ENCODE results near the gene LRP1B. TPM values are rescaled to one million over a fixed set of nuclear protein-coding genes. Genes with fewer than 3 reads are reported as not detected.

The LRP1B gene
- total RNA-seq, 1 donor from 2014 or later, result 0.89 TPM

DNA sequence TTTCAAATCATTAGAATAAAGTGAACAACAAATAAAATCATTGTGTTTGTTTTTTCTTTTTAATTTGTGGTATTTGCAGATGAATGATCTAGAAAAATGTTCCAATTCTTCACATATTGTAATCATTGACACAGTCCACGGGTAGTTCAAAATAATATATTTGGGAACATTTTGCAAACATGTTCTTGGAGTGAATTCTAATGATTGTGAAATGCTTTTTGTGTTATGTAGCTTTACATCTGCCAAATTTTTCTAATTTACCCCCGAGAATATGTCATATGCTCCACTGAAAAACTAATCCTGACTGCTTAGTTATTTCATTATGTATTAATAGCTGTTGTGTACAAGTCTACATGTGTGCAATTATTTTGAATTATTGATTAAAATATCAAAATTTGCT lies 1882.2 kb downstream of the LRP1B start:
- no peak for DNase-seq (ENCODE audit: low spot score)

DNA sequence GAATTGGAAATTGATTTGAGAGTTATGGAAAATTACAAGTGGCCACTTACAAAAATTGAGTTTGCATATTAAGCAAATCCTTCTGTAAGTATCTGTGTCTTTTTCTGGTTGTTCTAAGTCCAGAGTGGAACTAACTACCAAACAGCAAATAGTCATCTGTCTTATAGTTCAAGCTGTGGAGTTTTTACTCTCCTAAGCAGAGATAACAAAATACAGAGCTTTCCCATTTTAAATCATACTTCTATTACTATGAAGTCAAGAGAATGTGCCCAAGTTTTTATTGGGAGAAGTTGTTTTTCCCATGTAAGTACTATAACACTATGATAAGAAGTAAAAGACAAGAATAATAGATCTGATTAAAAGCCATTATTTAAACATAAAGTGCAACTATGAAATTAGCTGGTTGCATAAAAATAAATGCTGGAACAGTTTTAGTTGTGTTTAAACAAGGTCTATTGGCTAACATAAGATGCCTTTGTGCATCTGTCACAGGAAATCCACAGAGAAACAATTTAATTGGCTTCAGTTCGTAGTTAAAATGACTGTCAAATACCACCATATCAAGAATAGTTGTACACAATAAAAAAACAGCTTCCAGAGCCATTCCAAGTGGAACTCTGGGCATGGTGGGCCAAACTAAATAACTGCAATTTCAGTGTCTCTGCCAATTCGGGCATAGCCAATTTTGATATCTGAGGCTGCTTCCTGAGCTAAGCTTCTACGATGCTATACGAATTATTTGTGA lies 1883.2 kb downstream of the LRP1B start:
- DNase-seq (ENCODE audit: low spot score), result no peak

DNA sequence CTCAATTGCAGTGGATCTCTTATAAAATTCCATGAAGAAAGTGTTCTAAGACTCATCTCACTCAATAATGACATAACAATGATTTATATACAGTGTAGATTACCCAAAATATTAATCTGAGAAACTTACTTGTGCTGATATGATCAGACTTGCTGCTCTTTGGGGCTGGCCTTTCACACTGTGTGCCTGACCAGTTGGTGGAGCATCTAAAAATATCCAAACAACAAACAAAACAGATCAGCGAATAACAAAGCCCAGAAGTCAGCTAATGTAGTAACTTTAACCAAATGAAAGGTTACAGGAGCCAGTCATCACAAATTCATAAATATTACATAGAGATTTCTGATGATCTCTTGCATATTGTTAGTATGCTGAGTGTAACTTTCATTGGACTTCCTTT lies 1883.9 kb downstream of the LRP1B start:
- no peak for DNase-seq (ENCODE audit: low spot score)

DNA sequence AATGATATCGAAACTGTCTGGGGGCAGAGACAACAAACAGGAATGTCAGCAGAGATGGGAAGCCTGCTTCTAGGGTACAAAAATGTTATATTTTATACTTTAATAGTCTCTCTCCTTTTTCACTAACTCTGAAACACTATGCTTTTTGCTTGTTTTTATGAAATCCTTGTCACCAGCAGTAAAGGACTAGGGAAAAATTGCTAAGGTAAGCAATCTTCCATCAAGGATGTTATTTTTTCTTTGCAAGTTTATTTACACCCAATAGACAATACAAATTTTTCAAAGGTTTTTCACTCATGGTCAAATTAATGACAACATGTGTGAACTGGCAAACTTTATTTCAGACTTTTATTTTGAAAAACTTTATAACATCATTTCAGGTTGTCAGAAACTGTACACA lies 1884.8 kb downstream of the LRP1B start:
- no peak for DNase-seq (ENCODE audit: low spot score)

DNA sequence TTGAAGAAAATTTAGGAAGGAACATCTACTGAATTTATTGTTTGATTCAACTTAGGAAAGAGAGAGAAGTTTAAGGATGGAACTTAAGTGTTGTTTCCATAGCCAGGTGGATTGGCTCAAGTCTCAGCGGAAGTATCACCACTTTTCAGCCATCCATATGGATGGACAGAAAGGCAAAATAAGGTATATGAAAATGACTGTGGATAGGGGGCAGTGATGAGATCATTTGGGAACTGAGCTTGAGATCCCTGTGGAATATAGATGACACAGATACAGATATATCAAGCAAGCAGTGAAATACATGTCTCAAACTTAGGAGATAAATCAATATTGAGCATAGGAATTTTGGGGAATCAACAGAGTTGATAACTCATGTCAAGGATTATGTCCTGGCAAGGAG lies 1887.9 kb downstream of the LRP1B start:
- no peak for DNase-seq (ENCODE audit: low spot score)

DNA sequence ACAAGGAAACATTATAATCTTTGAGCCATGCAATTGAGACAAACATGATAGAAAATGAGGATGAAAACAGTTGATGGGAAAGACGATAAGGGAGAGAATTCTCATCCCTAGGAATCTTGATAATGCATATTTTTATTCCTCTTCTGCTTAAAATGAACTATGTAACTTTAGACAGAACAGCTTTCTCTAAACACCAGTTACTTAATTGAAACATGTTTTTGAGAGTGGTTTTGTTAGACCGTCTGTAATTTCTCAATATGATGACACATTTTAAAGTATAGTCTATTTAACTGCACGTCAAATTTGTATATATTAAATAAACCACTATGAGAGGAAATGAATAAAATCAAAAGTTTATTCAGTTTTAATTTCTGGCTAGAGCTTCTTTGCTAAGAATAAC lies 1896.7 kb downstream of the LRP1B start:
- DNase-seq (ENCODE audit: low spot score), result no peak

DNA sequence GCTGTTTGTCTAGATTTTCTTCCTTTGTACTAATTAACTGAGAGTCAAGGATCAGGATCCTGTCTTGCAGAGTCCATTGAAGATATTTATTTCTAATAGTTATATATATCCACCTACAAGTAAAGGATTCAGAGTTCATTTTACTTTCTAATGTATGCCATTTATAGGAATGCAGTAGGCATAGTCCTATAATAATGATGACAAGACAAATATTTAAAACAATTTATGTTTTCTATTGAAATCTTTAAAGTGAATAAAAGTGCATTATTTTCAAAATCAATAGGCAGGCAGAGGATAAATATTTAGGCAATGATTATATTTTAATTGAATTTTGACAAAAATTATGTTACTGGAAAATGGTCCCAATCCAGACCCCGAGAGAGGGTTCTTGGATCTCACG lies 1919.9 kb downstream of the LRP1B start:
- DNase-seq (ENCODE audit: low spot score), result no peak

DNA sequence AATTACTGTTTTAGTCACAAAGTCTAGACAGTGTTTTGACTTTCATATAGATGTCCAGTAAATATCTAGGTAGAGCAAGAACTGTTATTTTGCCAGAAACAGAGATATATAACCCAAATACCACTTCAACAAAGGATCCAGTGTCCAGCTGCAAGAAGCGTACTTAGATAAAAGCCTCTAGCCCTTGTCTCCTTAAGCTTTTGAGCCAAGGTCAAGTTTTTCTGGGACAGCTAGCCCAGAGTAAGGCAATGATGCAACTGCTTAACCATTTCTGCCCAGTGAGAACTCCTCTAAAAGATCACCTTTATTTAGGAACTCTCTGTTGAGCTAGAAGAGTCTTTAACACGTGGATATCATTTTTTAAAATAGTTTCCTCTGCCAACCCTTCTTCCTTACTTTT lies 1925.7 kb downstream of the LRP1B start:
- no peak for DNase-seq (ENCODE audit: low spot score)

DNA sequence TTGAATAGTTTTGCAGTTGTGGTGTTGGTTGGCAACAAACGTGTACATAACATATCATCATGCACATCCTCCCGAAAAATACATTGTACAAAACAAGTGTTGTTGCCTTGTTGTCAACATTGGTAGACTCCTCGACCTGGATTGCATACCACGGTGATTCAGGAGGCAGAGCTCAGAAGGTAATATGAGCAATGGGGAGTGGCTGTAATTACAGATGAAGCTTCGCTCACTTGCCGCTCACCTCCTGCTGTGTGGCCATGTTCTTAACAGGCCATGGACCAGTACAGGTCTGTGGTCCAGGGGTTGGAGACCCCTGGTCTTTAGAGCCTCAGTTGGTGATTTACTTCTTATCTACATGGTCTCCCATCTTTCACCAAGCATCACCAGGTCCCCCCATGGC lies 1927.5 kb downstream of the LRP1B start:
- no peak for DNase-seq (ENCODE audit: low spot score)

DNA sequence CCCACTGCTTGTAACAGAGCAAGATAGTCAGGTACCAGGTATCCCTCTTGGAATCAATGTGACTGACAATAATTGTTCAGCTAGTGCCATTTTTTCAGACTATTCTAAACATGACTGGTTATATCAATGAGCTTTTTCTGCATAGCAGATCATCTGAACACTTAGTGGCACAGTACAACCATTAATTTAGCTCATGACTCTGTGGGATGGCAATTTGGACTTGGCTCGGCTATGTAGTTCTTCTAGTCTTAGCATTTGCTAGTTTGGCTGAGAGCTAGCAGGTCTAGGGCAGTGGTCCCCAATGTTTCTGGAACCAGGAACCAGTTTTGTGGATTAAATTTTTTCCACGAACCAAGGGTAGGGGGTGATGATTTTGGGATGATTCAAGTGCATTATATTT lies 1929.2 kb downstream of the LRP1B start:
- no peak for DNase-seq (ENCODE audit: low spot score)

DNA sequence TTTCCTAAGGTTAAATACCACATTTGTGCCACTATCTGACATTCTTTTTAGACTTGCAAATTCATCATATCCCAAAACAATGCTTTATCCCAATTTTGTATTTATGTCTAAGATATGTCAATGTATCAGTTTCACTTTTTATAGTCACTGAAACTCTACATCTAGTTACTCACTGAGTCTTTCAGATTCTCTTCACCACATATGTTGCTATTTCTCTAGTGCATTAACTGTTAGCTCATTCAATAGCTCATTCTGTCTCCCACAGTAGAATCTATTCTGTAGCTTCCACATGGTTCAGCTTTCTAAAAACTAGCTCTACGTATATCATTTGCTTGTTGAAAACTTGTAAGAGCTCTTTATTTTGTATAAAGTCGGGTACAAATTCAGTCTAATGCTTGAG lies 1930.1 kb downstream of the LRP1B start:
- no peak for DNase-seq (ENCODE audit: low spot score)

DNA sequence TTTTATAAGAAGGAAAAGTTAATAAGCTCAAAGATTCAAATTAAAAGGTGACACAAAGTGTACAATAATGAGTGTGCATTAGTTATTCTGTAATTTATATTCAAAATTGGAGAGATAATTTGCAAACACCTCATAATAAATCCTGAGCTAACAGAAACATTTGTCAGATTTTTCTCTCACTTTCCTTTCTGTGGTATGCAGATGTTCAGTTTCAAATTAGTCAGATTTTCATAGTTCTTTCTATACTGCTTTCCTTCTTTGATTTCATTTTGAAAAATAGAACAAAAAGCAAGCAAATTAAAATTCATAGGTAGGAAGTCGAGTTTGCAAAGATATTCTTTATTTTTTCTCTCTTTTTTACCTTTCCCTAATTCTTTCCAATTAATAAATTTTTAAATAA lies 1930.5 kb downstream of the LRP1B start:
- no peak for DNase-seq (ENCODE audit: low spot score)

DNA sequence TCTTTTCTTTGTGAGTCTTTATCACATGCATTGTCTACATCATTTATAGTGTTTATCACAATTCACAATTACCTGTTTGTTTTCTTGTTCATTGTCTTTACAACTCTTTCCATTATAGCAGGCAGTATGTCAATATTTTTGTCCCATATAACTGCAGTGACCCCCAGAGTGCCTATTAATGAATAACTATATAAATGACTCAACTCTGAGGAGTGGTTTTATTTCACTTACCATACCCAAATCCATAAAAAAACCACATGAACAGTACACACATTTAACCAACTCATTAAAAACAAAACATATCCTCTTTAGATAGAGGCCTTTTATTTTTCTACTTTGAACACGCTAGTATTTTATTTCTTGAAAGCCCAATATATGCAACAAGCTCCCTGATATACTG lies 1931.5 kb downstream of the LRP1B start:
- DNase-seq (ENCODE audit: low spot score), result no peak

DNA sequence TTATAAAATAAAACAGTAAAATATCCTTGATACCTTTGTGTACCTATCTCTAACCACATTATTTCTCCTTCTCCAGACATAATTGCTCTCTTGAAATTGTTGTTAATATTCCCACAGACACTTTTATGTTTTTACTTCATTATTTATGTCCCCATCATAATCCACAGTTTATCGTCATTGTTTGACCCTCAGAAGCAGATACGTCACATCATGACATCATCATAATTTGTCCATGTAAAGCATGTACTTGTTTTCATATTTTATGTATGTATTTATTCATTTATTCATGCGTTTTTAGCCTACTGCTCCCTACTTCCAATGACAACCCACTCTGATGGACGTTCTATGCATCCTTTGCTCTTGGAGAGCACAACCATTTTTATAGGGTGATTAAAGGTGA lies 1943.7 kb downstream of the LRP1B start:
- no peak for DNase-seq (ENCODE audit: low spot score)

DNA sequence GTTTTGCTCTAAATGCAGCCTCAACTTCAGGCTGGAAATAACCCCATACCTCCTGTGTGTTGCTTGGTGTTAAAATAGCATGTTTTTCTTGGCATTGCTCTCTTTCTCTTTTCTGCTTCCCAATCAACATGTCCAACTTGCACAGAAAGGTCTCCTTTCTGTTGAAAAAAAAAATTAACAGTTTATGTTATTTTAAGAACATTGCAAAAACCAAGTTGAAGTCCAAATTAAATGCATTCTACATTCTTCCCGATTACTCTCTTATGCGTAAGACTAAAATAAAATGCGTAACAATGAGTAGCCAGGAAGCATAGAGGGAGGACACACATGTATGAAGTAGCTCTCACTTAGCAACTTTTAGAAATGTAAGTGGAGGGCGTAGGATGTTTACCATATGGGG lies 1944.5 kb downstream of the LRP1B start:
- no peak for DNase-seq (ENCODE audit: low spot score)

DNA sequence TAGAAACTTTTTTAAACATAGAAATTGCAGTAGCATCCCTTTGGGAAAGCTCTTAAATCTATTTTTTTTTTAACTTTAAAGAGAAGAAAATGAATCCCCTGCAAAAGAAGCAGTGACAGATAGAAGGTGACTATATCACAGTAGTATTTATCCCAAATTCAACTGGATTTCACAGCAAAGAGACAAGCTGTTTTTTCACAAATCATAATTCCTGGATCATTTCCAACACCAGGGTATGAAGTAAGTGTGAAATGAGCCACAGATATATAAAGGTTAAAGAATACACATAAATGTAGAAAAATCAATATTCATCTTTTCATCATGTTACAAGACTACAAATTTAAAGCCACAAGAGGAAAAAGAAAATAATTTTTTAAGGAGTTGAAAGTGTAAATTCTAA lies 1945.7 kb downstream of the LRP1B start:
- DNase-seq (ENCODE audit: low spot score), result no peak

DNA sequence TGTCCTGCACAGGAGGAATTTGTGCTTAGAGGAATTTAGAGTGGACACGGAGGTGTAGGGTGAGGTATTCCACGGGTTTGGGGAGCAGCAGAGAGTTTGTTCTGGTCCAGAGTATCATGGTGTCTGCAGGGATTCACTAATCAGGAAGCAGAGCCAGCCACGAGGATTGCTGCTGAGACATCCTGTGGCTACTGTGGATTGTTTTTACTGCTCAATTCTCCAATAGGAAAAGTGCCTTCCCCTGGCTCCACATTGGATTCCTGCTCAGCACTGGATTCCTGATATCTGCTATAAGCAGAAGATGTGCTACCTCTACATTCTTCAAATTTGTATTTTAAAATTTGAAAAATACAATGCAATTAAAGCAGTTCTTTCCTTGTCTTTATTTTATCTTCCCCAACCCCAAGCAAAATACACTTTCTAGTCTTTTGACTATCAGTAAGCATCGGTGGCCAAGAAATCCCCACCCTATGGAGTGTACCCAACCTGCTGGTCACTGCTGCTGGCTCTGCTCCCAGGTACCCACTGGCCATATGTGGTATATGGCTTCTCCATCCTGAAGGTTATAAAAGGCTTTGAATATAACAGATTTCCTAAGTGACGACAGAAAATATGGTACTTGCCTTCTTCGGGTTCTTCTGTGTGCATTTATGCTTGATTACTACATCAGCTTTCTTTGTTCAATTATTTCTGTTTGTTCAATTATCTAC lies 1947.6 kb downstream of the LRP1B start:
- no peak for DNase-seq (ENCODE audit: low spot score)
